ENCODE results near the gene CFAP298. TPM values are rescaled to one million over a fixed set of nuclear protein-coding genes. Genes with fewer than 3 reads are reported as not detected.

The CFAP298 gene
- total and polyA plus RNA-seq, 2 of the 13 experiments (the other 11 are each of a cell fraction or from before 2014, with no cell fraction given): 21.2 to 62.2 TPM

DNA sequence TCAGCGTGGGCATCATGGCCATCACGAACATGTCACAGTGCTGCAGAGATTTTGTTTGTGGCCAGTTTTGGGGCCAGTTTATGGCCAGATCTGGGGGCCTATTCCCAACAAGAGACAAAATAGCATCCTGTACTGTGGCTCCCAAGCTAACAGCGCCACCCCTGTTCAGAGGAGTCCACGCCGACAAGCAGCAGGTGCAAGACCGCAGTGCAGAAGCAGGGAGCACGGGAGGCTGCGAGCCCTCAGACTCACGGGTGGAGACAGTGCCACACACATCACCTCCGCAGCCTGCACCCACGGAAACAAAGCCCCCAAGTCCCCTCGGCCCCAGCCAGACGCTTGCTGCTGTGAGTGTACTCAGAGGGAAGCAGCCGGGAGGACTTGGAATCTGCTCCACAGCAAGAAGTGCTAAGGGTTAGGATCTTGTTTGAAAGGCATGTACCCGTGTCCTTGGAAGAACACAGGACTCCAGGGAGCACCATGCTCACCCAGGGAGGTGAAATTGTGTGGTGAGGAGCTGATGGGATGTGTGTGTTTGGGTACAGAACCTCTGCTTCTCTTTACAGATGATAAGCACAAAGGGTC, 34.0 kb downstream of the CFAP298 start:
- BruUV-seq (replicated peaks): no TSS peak
- H3K9ac ChIP-seq (ENCODE audit: insufficient read depth, low read depth, low read length): no peak overlapping the region
- no peaks in the 10 kb centered on the region for H3K79me2 ChIP-seq (ENCODE audit: insufficient read depth, low read length)
- H2AFZ ChIP-seq (ENCODE audit: low read length): no peak overlapping the region
- in situ Hi-C loops (cut with HindIII; ENCODE audit: extremely low pct_ligation_motif_present, low pct_unique_long_range_greater_than_20kb) (no loop called here), intact Hi-C loops (cut with micrococcal nuclease; ENCODE audit: unreplicated experiment) (no loop called here)
- H3K27me3 ChIP-seq (ENCODE audit: control insufficient read depth in 1 of 2, insufficient read depth in 2 of 2, low read length in 2 of 2): no peaks in the 10 kb centered on the region
- H3K9me3 ChIP-seq (ENCODE audit: low read length): no peaks in the 10 kb centered on the region
- DNase-seq (ENCODE audit: low spot score) (no peak), FAIRE-seq (no peak), ATAC-seq (peak; percentile 88)
- ChIA-PET POLR2A (no interaction called here), CTCF (ENCODE audit: low intra/inter-chr PET ratio, low total read pairs) (no interaction called here)
- H4K20me1 ChIP-seq (ENCODE audit: insufficient read depth, low read length): no peaks in the 10 kb centered on the region
- 55% methylated on average over 14 of the region's 15 CpGs for WGBS (ENCODE audit: low lambda C conversion rate)
- H3K36me3 ChIP-seq (replicated peaks in 1 of 2; ENCODE audit: control insufficient read depth in 1 of 2, insufficient read depth in 2 of 2, low read length in 2 of 2): no peaks in the 10 kb centered on the region
- no peak overlapping the region; the same call in 1 of the 2 replicates for H3K4me2 ChIP-seq (ENCODE audit: low read depth, low read length)
- H3K4me1 ChIP-seq (ENCODE audit: insufficient read depth, low read length): peaks cover 3% of the 10 kb centered on the region
- no peak overlapping the region for H3K27ac ChIP-seq (ENCODE audit: extremely low read length, insufficient read depth, low read length)
- no peak overlapping the region for H3K4me3 ChIP-seq (replicated peaks in 1 of 3; ENCODE audit: insufficient read depth in 1 of 3, low read depth in 2 of 3, low read length in 3 of 3)
- no peak for TF ChIP-seq ZNF747 (CRISPR knock-in tag; IDR thresholded peaks at IDR 0.05; ENCODE audit: borderline replicate concordance)
- 0 out of 2 replicates have a peak, but pooled peaks have one; percentile 70 for TF ChIP-seq ZBTB38 (CRISPR knock-in tag; IDR thresholded peaks at IDR 0.05)
- TF ChIP-seq ZNF841 (CRISPR knock-in tag; IDR thresholded peaks at IDR 0.05; ENCODE audit: borderline replicate concordance): no peak
- TF ChIP-seq, protein P1, sequence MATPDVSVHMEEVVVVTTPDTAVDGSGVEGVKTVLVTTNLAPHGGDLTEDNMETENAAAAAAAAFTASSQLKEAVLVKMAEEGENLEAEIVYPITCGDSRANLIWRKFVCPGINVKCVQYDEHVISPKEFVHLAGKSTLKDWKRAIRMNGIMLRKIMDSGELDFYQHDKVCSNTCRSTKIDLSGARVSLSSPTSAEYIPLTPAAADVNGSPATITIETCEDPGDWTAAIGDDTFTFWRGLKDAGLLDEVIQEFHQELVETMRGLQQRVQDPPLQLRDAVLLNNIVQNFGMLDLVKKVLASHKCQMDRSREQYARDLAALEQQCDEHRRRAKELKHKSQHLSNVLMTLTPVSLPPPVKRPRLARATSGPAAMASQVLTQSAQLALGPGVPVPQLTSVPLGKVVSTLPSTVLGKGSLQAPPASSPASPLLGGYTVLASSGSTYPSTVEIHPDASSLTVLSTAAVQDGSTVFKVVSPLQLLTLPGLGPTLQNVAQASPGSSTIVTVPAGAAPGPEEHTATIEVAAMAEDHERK (CRISPR knock-in tag; IDR thresholded peaks at IDR 0.05; ENCODE audit: low read depth): no peak
- TF ChIP-seq, protein P2, sequence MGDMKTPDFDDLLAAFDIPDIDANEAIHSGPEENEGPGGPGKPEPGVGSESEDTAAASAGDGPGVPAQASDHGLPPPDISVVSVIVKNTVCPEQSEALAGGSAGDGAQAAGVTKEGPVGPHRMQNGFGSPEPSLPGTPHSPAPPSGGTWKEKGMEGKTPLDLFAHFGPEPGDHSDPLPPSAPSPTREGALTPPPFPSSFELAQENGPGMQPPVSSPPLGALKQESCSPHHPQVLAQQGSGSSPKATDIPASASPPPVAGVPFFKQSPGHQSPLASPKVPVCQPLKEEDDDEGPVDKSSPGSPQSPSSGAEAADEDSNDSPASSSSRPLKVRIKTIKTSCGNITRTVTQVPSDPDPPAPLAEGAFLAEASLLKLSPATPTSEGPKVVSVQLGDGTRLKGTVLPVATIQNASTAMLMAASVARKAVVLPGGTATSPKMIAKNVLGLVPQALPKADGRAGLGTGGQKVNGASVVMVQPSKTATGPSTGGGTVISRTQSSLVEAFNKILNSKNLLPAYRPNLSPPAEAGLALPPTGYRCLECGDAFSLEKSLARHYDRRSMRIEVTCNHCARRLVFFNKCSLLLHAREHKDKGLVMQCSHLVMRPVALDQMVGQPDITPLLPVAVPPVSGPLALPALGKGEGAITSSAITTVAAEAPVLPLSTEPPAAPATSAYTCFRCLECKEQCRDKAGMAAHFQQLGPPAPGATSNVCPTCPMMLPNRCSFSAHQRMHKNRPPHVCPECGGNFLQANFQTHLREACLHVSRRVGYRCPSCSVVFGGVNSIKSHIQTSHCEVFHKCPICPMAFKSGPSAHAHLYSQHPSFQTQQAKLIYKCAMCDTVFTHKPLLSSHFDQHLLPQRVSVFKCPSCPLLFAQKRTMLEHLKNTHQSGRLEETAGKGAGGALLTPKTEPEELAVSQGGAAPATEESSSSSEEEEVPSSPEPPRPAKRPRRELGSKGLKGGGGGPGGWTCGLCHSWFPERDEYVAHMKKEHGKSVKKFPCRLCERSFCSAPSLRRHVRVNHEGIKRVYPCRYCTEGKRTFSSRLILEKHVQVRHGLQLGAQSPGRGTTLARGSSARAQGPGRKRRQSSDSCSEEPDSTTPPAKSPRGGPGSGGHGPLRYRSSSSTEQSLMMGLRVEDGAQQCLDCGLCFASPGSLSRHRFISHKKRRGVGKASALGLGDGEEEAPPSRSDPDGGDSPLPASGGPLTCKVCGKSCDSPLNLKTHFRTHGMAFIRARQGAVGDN (CRISPR knock-in tag; IDR thresholded peaks at IDR 0.05): peak; percentile 27; the same call in 1 of the 2 replicates
- no peak for TF ChIP-seq ZNF670 (CRISPR knock-in tag; IDR thresholded peaks at IDR 0.05; ENCODE audit: borderline replicate concordance)
- TF ChIP-seq, protein P3, sequence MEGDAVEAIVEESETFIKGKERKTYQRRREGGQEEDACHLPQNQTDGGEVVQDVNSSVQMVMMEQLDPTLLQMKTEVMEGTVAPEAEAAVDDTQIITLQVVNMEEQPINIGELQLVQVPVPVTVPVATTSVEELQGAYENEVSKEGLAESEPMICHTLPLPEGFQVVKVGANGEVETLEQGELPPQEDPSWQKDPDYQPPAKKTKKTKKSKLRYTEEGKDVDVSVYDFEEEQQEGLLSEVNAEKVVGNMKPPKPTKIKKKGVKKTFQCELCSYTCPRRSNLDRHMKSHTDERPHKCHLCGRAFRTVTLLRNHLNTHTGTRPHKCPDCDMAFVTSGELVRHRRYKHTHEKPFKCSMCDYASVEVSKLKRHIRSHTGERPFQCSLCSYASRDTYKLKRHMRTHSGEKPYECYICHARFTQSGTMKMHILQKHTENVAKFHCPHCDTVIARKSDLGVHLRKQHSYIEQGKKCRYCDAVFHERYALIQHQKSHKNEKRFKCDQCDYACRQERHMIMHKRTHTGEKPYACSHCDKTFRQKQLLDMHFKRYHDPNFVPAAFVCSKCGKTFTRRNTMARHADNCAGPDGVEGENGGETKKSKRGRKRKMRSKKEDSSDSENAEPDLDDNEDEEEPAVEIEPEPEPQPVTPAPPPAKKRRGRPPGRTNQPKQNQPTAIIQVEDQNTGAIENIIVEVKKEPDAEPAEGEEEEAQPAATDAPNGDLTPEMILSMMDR (CRISPR knock-in tag; IDR thresholded peaks at IDR 0.05): peak; percentile 68
- TF ChIP-seq ZNF556 (CRISPR knock-in tag; IDR thresholded peaks at IDR 0.05; ENCODE audit: borderline replicate concordance): no peak
- TF ChIP-seq ZNF446 (CRISPR knock-in tag; IDR thresholded peaks at IDR 0.05): no peak
- peak; percentile 69 for TF ChIP-seq STAG1 (CRISPR knock-in tag; IDR thresholded peaks at IDR 0.05)
- TF ChIP-seq CBFB (CRISPR knock-in tag; IDR thresholded peaks at IDR 0.05): no peak
- TF ChIP-seq ZNF780A (CRISPR knock-in tag; IDR thresholded peaks at IDR 0.05): no peak
- no peak for TF ChIP-seq ZNF510 (CRISPR knock-in tag; IDR thresholded peaks at IDR 0.05; ENCODE audit: low read depth)
- no peak for TF ChIP-seq ZNF569 (CRISPR knock-in tag; IDR thresholded peaks at IDR 0.05; ENCODE audit: borderline replicate concordance)
- TF ChIP-seq ZNF263 (CRISPR knock-in tag; IDR thresholded peaks at IDR 0.05): peak; percentile 74

All from HepG2 (cell line).